ENCODE results near the gene MPZL3. TPM values are rescaled to one million over a fixed set of nuclear protein-coding genes. Genes with fewer than 3 reads are reported as not detected.

MPZL3 gene
- total RNA-seq, result 1.3 and 2.0 TPM in 2 replicates

GRCh38 chr11:118251858-118252652 is at the start of gene MPZL3:
Gene MPZL3, minus strand, starts transcription at chr11:118252365. Its CDS starts 71 bp downstream, at chr11:118252294.

DNA sequence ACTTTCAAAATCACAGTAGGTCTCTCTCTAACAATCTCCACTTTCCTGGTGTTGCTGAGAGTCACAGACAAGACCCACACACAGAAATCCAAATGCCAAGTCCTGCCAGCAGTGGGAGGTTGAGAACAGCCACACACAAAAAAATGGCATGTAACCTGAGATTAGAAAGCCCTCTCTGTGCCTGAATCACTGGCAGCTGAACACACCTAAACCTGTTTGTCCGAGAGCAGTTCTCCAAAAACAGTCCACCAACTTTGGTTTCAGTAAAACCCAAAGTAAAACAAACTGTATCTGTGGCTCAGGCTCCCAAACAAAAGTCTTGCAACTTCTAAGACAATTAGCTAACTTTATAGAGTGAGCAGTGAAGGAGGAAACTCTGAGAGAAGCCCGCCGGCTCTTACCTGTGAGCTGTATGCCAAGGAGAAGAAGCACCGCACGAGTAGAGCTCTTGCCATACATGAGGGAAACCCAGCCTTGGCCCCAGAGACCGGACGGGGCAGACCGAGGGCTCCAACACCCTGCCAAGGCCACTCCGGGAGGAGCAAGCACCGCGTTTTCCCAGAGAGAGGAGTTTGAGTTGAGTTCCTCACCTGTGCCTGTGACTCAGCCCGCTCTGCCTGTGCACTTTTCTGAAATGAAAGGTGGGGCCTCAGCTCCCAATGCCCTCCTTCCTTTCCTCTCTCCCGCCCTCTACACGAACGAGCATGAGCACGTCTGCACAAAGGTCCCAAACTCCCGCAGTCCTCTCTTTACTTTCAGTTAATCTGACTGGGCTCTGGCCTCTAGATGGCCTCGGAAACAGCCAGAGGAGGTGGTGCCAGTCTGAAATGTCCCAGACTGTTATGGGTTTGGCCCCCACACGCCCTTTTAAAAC is 11.8 kb upstream of the MPZL3 start, which contains the start of gene MPZL2:
MPZL2 (minus strand) TSS at position 603 of the 874 bp plus-strand sequence; CDS start at position 459, 144 bp downstream.

GRCh38 chr11:118224511-118225188 is 27.5 kb downstream of the MPZL3 start, which contains the start of gene JAML:
Gene JAML, minus strand, starts transcription at chr11:118225011. Its CDS starts 10,145 bp downstream, at chr11:118214866.

Other genes with a start within 250 kb of the MPZL3 start
- gene TMPRSS4, start 175.3 kb downstream of the MPZL3 start, total RNA-seq, result under 0.01 TPM in 1 of 2 replicates, not detected in the other
- gene SMIM35, start 165.4 kb downstream of the MPZL3 start, total RNA-seq, result not detected in 2 replicates
- 0.28 TPM in 1 of 2 replicates, not detected in the other for gene SCN4B, start 99.5 kb downstream of the MPZL3 start, total RNA-seq
- gene SCN2B, start 75.7 kb downstream of the MPZL3 start, total RNA-seq, result not detected in 2 replicates
- not detected in 2 replicates for gene JAML, start 27.4 kb downstream of the MPZL3 start, total RNA-seq
- gene MPZL2, start 11.9 kb upstream of the MPZL3 start, total RNA-seq, result 0.19 and 1.1 TPM in 2 replicates
- not detected in 2 replicates for gene CD3E, start 52.4 kb upstream of the MPZL3 start, total RNA-seq
- not detected in 2 replicates for gene CD3D, start 90.3 kb upstream of the MPZL3 start, total RNA-seq
- not detected in 2 replicates for gene CD3G, start 92.0 kb upstream of the MPZL3 start, total RNA-seq
- gene UBE4A, start 107.2 kb upstream of the MPZL3 start, total RNA-seq, result 33.3 and 36.0 TPM in 2 replicates
- gene ATP5MG, start 149.2 kb upstream of the MPZL3 start, total RNA-seq, result 54.4 and 62.5 TPM in 2 replicates
- gene KMT2A, start 184.1 kb upstream of the MPZL3 start, total RNA-seq, result 12.8 and 20.9 TPM in 2 replicates